ENCODE data around the gene MIB2. TPM values are rescaled to one million over a fixed set of nuclear protein-coding genes. Genes with fewer than 3 reads are reported as not detected.
"Not testable (repeated sequence)": the region's sequence is repeated elsewhere in the genome, so short reads cannot be mapped to it uniquely, and the experiment has no call there.

Gene MIB2
- total RNA-seq, 1 donor: 23.1 TPM

DNA sequence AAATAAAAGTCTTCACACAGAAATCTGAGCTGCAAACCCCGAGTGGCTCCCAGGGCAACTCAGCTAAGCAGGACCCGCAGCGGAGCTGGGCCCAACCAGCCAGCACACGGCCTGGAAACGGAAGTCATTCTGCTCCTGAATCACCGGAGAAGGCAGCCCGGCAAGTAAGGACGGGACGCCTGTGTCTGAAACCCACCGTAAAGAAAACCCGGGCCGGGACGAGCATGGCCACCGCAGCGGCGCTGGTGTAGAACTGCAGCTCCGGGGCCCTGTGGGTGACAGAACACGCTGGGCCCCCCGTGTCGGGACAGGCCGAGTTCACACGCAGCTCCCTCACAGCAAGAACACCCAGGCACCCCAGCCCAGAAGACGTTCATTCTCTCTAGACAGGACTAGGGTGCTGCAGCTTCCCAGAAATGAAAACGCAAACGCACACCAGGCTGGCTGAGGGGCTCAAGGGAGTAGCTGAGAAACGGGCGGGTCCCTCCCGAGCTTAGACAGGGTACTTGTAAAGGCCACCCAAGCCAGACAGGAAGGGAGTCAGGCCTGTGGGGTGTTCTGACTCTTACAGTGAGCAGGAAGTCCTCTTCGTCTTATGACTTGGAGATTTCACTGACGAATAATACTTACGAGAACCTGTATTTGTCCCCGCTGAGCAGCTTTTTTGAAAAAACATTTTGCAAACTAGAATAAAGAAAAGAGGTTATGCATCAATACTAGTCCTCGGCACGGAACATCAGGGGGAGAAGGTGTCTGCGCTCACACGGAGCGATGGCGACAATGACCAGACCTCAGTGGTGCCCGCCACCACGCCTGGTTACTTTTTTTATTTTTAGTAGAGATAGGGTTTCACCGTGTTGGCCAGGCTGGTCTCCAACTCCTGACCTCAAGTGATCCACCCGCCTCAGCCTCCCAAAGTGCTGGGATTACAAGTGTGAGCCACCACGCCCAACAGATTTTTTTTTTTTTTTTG, 54.5 kb downstream of the MIB2 start:
- H3K27me3 ChIP-seq (ENCODE audit: insufficient read depth, low read length): no peaks in the 10 kb centered on the region
- H3K4me3 ChIP-seq (ENCODE audit: low read length): no peak overlapping the region
- no peaks in the 10 kb centered on the region for H3K4me1 ChIP-seq (ENCODE audit: insufficient read depth, low read length)
- no peaks in the 10 kb centered on the region for H3K9me3 ChIP-seq (ENCODE audit: low read depth, low read length)

DNA sequence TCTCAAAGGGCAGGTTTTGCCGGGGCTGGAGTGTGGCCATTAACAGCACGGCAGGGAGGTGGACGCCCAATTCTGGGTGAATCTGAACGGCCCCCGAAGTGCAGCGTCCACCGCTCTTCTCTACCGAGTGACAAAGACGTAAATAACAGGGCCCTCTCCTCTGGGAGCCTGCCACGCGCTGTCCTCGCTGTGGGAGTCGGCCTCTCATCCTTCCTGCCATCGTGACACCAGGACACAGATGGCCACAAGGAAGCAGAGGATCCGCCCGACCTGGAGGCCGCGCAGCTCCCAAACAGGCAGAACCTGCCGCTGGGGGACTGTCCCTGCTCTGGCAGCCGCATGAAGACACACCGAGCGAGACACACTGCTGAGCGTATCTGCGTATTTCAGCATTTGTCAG, 55.6 kb downstream of the MIB2 start:
- no peaks in the 10 kb centered on the region for H3K4me1 ChIP-seq (ENCODE audit: insufficient read depth, low read length)
- no peaks in the 10 kb centered on the region for H3K9me3 ChIP-seq (ENCODE audit: low read depth, low read length)
- no peak overlapping the region for H3K4me3 ChIP-seq (ENCODE audit: low read length)
- no peaks in the 10 kb centered on the region for H3K27me3 ChIP-seq (ENCODE audit: insufficient read depth, low read length)

DNA sequence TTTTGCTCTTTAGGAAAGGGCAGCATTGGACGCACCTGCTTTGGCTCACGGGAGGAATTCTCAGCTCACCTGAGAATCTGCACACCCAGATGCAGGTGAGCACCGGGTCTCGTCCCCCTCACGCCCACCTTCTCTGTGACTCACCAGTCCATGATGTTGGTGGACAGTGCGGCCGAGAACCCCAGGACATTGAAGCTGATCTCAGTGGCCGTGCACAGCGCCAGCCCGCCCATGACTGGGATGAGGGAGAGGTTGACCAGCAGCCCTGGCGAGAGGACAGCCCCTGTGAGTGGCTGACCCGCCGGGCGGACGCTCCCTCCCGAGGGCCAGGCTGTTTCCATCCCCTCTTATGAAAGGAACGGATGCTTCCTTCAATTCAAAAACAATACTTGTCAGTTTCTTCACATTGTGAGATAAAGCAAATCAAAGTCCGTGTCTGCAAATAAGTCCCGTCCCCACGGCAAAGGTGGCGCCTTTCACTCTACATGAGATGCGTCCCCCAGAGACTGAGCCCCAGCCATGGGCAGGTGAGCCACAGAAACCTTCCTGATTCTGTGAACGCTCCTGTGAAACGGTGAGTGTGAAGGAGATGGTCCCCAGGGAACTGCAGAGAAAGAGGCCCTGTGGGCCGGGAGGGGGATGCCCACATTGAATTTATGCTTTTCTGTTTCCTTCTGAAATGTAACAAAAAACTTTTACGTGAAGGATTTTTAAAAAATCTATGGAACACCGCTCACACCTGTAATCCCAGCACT, 56.2 kb downstream of the MIB2 start:
- no peak overlapping the region for H3K4me3 ChIP-seq (ENCODE audit: low read length)
- H3K9me3 ChIP-seq (ENCODE audit: low read depth, low read length): no peaks in the 10 kb centered on the region
- no peaks in the 10 kb centered on the region for H3K4me1 ChIP-seq (ENCODE audit: insufficient read depth, low read length)
- no peaks in the 10 kb centered on the region for H3K27me3 ChIP-seq (ENCODE audit: insufficient read depth, low read length)

DNA sequence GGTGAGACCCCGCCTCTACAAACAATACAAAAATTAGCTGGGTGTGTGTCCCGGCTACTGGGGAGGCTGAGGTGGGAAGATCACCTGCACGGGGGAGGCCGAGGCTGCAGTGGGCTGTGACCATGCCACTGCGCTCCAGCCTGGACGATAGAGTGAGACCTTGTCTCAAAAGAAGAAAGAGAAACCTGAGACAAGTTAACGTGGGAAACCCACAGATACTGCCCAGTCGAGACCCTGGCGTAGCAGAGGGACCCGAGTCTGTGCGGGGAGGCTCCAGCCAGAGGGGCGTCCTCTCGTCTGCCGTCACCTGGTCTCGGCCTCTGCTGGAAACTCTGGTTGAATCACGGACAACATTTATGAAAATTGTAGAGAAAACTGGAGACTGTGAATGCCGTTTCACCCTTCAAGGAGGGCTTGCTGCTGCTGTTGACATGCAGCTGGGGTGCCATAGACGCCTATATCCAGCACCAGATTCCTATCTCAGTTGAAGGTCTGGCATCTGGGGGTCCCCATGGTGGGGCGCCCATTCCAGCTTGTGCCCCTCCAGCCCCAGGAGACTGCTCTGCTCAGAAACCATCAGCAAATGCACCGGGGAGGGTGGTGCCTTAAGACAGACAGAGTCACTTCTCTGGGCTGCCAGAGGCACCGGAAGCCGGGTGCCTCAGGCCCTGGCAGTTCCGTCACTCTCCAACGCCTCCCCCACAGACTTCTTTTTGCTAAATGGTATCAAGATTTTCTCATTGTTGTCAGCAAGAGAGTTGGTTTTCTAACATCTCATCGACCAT, 57.1 kb downstream of the MIB2 start:
- no peak overlapping the region for H3K4me3 ChIP-seq (ENCODE audit: low read length)
- no peaks in the 10 kb centered on the region for H3K27me3 ChIP-seq (ENCODE audit: insufficient read depth, low read length)
- peaks cover 3% of the 10 kb centered on the region for H3K4me1 ChIP-seq (ENCODE audit: insufficient read depth, low read length)
- no peaks in the 10 kb centered on the region for H3K9me3 ChIP-seq (ENCODE audit: low read depth, low read length)

DNA sequence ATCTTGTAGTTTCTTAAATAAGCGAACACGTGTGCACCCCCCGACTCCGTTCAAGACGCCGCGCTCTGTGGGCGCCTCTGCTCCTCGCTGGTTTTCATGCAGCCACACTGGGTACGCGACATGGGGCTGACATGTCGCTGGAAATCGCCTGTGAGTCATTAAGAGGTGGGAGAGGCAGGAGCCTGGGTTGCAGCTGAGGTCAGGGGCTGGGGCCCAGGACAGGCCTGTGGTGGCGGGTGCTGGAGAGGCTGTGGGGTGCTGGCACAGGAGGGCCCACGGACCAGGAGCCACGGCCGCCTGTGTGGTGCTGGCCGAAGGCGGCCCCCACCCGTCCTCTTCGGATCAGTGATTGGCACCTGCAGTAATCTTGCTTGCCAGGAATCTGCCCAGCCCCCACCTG, 59.5 kb downstream of the MIB2 start:
- H3K27me3 ChIP-seq (ENCODE audit: insufficient read depth, low read length); H3K9me3 ChIP-seq (ENCODE audit: low read depth, low read length); H3K4me3 ChIP-seq (ENCODE audit: low read length): not testable (repeated sequence)
- peaks cover 18% of the 10 kb centered on the region for H3K4me1 ChIP-seq (ENCODE audit: insufficient read depth, low read length)

DNA sequence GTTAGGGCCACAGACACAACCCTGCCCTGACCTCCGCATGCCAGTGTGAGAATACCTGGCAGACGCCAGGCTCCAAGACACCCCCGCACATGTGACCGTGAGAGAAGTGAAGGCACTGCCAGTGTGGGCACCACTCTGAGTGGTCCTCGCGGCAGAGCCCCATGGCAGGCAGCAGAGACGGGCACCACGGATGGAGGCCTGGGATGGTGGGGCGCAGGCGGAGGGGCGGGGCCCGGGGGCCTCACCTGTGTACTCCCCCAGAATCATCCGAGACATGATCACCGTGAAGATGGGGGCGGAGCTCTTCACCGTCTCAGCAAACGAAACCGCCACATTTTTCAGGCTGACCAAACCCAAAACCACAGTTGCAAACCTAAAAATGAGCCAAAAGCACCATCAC, 59.9 kb downstream of the MIB2 start:
- not testable (repeated sequence) for H3K4me3 ChIP-seq (ENCODE audit: low read length); H3K27me3 ChIP-seq (ENCODE audit: insufficient read depth, low read length); H3K9me3 ChIP-seq (ENCODE audit: low read depth, low read length)
- peaks cover 18% of the 10 kb centered on the region for H3K4me1 ChIP-seq (ENCODE audit: insufficient read depth, low read length)

DNA sequence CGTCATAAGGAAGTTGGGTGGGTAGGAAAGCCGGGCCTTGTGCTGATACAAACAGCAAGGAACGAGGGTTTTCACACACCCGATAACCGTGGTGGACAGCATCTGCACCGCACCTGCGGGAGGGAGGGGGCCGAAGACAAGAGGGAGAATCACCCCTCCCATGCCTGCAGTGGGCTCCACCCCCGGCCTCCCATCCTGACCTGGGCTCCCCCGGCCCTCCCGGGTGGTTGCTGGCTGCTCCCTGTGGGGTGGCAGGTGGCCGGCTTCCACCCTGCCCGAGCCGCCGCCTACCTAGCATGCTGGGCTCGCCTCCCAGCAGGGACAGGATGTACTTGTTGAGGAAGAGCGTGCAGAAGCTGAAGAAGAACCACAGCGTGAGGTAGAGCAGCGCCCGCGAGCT, 60.8 kb downstream of the MIB2 start:
- not testable (repeated sequence) for H3K9me3 ChIP-seq (ENCODE audit: low read depth, low read length); H3K4me3 ChIP-seq (ENCODE audit: low read length); H3K27me3 ChIP-seq (ENCODE audit: insufficient read depth, low read length)
- peaks cover 18% of the 10 kb centered on the region for H3K4me1 ChIP-seq (ENCODE audit: insufficient read depth, low read length)

DNA sequence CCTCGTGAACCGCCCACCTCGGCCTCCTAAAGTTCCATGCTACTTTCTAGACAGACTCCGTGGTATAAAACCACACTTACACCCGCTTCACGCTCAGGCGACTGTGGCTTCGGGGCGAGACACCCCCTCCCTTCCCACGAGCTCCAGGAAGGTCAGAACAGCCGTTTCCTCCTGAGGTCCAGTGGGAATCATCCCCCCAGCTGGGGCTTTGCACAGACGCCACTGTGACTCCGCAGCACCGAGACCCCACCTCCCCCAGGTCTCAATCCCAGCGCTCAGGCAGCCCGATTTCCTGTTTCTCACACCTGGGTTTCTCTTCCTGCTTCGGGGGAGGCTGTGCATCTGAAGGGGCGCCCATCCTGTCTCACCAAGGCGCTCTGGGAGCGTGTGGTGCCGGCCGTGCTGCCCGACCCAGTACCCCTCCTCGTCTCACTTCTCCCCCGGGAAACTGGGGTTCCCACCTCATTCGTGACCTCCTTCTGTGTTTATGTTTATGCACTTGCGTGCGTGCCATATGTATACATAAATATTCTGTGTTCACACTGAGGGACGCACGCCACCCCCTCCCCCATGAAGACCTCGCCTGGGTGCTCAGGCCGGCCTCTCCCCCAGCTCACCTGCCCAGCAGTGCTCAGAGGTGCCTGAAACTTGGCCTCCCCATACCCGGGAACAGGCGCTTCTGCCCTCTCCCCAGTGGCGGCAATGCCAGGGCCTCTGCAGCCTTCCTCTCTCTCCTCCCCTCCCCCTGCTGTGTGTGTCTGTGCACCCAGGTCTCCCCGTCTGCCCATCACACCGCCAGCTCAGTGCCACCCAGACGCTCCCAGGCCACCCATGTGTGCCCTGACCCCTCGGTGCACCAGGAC, 62.6 kb downstream of the MIB2 start:
- Histone ChIP-seq H3K4me1 (ENCODE audit: insufficient read depth, low read length) (peaks cover 18% of the 10 kb centered on the region), H3K4me3 (ENCODE audit: low read length) (no peak overlapping the region), H3K27me3 (ENCODE audit: insufficient read depth, low read length) (no peaks in the 10 kb centered on the region), H3K9me3 (ENCODE audit: low read depth, low read length) (no peaks in the 10 kb centered on the region)

DNA sequence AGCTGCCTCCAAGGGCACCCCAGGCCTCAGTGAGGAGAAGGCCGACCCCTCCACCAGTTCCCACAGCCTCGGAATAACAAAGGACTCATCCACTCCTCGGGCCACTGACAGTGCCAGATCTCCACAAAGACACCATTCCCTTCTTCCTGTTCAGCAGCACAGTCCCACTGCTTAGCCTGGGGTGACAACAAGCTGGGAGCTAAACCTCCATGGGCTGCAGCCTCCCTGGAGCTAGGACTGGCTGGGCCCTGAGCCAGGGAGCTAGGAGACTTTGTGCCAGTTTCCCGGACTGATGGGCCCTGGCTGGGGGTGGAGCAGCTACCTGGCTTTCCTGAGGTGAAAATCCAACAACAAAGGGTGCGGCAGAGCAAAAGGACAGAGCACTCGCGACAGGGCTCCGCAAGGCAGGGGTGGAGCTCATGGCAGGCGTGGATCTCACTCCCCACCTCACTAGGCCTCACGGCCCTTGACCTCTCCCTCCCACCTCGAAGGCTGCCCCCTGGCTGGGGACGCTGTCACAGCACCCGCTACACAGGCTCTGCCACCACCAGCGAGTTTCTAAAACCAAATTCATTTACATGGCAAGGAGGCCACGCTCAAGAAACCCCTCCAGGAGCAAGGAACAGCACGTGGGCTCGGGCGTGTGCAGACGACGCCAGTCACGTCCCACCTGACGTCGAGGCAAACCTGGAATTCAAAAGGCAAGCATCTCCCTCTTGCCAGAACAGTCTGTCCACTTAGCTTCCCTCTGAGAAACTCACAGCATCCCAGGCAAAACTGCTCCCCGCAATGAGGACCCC, 63.5 kb downstream of the MIB2 start:
- Histone ChIP-seq H3K9me3 (ENCODE audit: low read depth, low read length) (no peaks in the 10 kb centered on the region), H3K4me1 (ENCODE audit: insufficient read depth, low read length) (peaks cover 18% of the 10 kb centered on the region), H3K4me3 (ENCODE audit: low read length) (no peak overlapping the region), H3K27me3 (ENCODE audit: insufficient read depth, low read length) (no peaks in the 10 kb centered on the region)

Other genes starting within 250 kb of the MIB2 start
- 27.8 TPM for gene AURKAIP1, start 240.3 kb upstream of the MIB2 start, total RNA-seq
- 127 TPM for gene CCNL2, start 216.2 kb upstream of the MIB2 start, total RNA-seq
- gene MRPL20, start 208.2 kb upstream of the MIB2 start, total RNA-seq: 39.5 TPM
- gene ANKRD65, start 194.2 kb upstream of the MIB2 start, total RNA-seq: not detected
- 0.10 TPM for gene VWA1, start 179.8 kb upstream of the MIB2 start, total RNA-seq
- gene ATAD3C, start 165.8 kb upstream of the MIB2 start, total RNA-seq: 0.63 TPM
- 11.5 TPM for gene ATAD3B, start 143.7 kb upstream of the MIB2 start, total RNA-seq
- 4.9 TPM for gene ATAD3A, start 103.3 kb upstream of the MIB2 start, total RNA-seq
- gene TMEM240, start 74.9 kb upstream of the MIB2 start, total RNA-seq: not detected
- 47.9 TPM for gene SSU72, start 40.6 kb upstream of the MIB2 start, total RNA-seq
- 1.2 TPM for gene FNDC10, start 15.4 kb upstream of the MIB2 start, total RNA-seq
- 1.3 TPM for gene MMP23B, start 16.7 kb downstream of the MIB2 start, total RNA-seq
- gene CDK11B, start 43.5 kb downstream of the MIB2 start, total RNA-seq: 9.3 TPM
- gene SLC35E2B, start 77.3 kb downstream of the MIB2 start, total RNA-seq: 20.5 TPM
- 27.9 TPM for gene CDK11A, start 108.9 kb downstream of the MIB2 start, total RNA-seq
- gene NADK, start 163.0 kb downstream of the MIB2 start, total RNA-seq: 28.1 TPM